22Rv1 (cell line): ENCODE results near the gene C1QTNF8.

Experiments used
- ZFX ChIP-seq: fragments of 450-650 bp; IDR thresholded peaks from 2 replicates; pipeline ENCODE4 v1.6.1; 2017; ENCODE audit warnings: antibody characterized with exemption, borderline replicate concordance
- TF ChIP-seq, protein P1 (sequence below): fragments of 450-650 bp; IDR thresholded peaks from 2 replicates; pipeline ENCODE4 v1.5.1; 2017; ENCODE audit warnings: mild to moderate bottlenecking

DNA sequence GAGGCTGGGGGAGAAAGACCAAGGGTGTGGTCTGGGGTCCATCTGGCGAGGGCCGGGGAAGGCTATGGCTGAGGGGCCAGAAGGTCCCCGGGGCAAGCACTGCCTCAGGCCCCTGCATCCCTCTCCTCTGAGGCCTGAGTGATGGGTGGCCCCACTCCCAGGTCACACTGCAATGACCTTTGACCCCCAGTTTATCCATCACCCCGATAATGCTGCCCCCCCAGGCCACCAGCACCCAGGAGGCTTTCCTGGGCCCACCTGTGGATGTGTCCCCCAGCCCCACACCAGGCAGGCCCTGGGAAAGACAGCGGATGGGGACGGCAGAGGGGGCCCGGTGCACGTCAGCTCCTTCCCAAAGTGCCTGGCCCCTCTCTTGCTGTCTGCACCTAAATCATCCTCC lies 34.3 kb upstream of the C1QTNF8 start:
- TF ChIP-seq, protein P1, sequence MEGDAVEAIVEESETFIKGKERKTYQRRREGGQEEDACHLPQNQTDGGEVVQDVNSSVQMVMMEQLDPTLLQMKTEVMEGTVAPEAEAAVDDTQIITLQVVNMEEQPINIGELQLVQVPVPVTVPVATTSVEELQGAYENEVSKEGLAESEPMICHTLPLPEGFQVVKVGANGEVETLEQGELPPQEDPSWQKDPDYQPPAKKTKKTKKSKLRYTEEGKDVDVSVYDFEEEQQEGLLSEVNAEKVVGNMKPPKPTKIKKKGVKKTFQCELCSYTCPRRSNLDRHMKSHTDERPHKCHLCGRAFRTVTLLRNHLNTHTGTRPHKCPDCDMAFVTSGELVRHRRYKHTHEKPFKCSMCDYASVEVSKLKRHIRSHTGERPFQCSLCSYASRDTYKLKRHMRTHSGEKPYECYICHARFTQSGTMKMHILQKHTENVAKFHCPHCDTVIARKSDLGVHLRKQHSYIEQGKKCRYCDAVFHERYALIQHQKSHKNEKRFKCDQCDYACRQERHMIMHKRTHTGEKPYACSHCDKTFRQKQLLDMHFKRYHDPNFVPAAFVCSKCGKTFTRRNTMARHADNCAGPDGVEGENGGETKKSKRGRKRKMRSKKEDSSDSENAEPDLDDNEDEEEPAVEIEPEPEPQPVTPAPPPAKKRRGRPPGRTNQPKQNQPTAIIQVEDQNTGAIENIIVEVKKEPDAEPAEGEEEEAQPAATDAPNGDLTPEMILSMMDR, result no peak
- TF ChIP-seq ZFX, result no peak
